Activated CD4-positive, alpha-beta T cell treated with anti-CD3 and anti-CD28 coated beads, Interleukin-2, amount 50 U/mL, for 4 hours (primary cell): ENCODE results near the gene PLP2.
"Not testable (repeated sequence)": the region's sequence is repeated elsewhere in the genome, so short reads cannot be mapped to it uniquely, and the experiment has no call there.

Source experiments
- DNase-seq, 2 experiments: peaks; one replicate each; pipeline ENCODE4 v3.0.0-alpha.2; 2020

PLP2 gene

GRCh38 chrX:49163555-49164419 is 7.9 kb upstream of the PLP2 start:
- DNase-seq: peak; percentile 65 to 70

- no peak for DNase-seq
Measured at GRCh38 chrX:49164589-49165360, 6.9 kb upstream of the PLP2 start.

GRCh38 chrX:49165901-49166881 is 5.5 kb upstream of the PLP2 start:
- DNase-seq: peak; percentile 61 to 69

- DNase-seq: peak in 1 of 2 experiments; percentile 37
Measured at GRCh38 chrX:49166914-49167739, 4.6 kb upstream of the PLP2 start.

- no peak for DNase-seq
Measured at GRCh38 chrX:49167740-49168108, 4.0 kb upstream of the PLP2 start.

DNA sequence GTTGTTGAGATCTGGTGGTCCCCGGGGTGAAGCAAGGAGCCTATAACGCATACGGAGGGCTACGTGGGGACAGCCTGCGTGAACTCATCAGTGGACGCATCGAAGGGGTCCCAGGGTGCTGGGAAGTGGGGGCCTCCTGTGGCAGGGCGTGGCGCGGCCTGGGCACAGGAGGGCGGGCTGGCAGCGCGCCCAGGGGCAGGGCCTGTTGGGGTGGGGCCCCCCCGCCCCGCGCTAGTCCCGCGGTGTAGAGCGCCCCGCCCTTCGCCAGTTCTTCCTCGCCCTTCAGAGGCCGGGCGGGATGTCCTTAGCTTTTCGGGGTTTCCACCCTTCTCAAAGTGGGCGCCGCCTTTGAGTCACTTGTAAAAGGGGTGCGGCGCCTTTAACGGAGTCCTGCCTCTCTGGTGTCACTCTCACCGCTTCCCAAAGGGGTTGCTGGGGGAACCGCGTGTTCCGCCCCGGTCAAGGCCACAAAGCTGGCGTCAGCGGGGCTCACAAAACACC is 632 bp downstream of the PLP2 start:
- DNase-seq: peak; percentile 46 to 52

DNA sequence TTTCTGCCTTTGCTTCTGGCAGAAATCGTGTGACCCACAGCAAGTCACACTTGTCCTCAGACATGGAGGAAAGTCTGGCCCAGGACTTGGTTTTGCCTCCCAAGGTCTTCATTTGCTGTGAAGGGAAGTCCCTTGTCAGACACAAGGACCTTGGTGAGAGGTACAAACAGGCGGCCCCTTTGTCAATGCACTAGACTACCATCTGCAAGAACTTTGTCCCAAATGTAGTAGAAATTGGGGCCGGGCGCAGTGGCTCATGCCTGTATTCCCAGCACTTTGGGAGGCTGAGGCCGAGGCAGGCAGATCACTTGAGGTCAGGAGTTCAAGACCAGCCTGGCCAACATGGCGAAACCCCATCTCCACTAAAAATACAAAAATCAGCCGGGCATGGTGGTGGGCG is 1.8 kb downstream of the PLP2 start:
- DNase-seq: not testable (repeated sequence)

DNA sequence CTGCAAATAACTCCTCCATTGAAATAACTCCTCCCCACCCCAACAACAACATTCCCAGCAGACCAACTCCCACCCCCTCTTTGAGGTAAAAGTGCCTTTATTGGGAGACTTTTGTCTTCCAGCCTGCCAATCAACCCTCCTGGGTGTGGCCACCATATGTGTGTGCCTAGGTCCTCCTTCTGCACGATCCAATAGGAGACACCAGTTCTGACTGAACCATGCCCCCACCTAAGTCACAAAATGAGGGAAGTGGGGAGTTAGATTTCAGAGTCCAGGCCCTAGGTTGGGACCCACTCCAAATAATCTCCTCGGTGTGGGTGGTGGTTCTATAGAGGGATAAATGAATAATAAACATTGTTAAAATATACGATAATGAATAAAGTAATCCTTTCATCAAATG is 3.0 kb downstream of the PLP2 start:
- DNase-seq: no peak

- DNase-seq: no peak
Measured at GRCh38 chrX:49175435-49176274, 4.0 kb downstream of the PLP2 start.

DNA sequence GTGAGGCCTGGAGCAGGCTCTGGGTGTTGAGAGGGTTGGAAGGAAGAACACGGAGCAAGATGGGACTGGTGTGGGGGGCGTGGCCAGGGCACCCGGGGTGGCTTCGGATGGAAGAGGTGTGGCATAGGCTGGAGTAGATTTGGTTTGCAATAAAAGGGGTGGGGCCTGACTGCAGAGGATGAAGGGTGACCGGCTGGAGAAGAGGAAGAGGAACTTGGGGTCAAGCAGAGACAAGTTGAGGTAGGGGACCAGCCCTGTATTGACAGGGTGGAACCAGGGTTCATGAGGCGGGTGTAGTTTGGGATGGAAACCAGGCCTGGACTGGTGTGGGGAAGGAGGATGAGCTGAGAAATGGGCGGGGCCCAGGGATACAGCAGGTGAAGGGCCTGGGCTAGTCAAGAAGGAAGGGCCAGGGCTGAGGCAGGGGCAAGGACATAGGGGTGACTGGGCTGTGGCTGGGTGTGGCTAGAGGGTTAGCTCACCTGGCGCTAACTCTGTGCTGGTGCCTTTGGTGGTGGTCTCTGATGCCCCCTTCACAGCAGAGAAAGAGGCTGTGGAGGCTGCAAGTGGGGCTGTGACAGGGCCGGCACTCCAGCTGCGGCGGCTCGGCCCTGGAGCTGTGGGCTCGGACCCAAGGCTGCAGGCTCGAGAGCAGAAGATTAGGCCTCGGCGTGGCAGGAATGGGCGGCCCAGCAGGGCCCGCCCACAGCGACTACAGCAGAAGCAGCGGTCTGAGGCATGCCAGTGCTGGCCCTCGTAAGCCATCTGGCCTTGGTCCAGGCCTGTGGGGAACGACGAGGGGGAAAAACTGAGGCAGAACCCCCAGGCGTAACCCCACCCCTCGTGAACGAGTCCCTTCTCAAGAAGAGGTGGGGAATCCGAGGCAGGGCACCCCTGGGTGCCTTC is 5.0 kb downstream of the PLP2 start:
- DNase-seq: no peak

- no peak for DNase-seq
Measured at GRCh38 chrX:49177338-49177833, 5.7 kb downstream of the PLP2 start.

- no peak for DNase-seq
Measured at GRCh38 chrX:49177873-49178480, 6.3 kb downstream of the PLP2 start.

DNA sequence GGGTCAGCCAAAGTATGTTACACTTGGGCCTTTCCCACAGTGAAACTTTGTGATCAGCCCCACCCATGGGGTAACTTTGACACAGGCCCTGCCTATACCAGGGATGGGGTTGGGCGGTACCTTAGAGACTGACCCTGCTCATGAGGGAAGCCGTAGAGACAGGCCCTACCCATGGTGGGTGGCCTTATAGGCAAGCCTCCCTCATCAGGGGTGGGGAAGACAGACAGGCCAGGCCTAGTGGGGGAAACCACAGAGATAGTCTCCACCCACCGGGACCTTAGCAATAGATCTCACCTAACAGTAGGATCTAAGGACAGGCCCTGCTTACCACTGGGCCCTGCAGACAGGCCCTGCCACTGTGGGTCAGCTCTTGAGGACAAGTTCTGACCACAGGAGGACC is 6.8 kb downstream of the PLP2 start:
- DNase-seq: no peak

GRCh38 chrX:49179358-49179757 is 7.7 kb downstream of the PLP2 start:
- DNase-seq: no peak

GRCh38 chrX:49183701-49184281 is 12.1 kb downstream of the PLP2 start:
- DNase-seq: no peak

DNA sequence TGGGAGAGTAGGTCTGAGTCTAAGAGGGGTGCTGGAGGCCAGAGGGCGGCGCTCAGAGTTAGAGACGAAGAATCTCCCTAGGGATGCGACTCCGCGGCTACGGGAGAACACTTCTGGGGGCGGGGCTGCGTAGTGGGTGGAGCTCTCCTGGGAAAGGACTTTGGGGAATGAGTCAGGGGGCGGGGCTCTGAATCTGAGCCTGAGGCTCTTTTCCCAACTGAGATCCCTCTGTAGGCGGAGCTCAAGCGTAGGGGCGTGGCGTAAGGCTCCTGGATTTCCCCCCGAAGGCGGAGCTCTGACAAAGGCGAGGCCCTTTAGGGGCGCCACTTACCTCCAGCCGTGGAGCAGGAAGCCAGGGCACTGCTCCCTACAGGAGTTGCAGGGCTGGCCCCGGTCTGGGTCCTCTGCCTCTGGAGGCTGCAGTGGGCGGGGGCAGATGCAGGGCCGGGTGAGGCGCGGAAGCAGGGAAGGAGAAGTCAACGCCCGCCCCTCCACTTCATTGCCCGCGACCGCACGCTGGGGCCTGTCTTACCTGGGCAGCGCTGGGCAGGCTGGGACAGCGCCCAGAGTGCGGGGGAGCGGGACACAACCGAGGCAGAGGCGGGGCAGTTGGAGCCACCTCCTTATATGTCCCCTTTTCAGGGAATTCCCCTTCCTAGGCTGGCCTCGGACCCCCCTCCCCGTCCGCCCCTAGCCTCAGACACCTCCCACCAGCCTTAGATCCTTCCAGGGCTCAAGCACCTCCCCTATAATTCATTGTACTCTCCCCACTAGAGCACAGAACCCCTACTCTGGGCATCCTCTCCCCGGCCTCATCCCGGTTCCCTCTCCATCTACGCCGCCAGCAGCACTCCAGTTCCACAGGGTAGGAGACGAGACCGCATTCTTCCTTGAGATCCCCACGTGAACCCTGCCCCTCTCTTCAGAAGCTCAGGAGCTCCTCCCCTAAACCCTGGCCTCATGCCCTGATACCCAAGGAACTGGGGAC is 12.9 kb downstream of the PLP2 start:
- no peak for DNase-seq
